Measurements from ENCODE around the gene TCTN2.

Gene TCTN2

GRCh38 chr12:123741937-123742572 lies 71.1 kb downstream of the TCTN2 start:
- DNase-seq, result no peak

GRCh38 chr12:123743002-123743401 lies 72.1 kb downstream of the TCTN2 start:
- DNase-seq, result no peak

- DNase-seq, result no peak
Measured at GRCh38 chr12:123744836-123745235, 73.9 kb downstream of the TCTN2 start.

GRCh38 chr12:123747309-123747708 lies 76.4 kb downstream of the TCTN2 start:
- no peak for DNase-seq

GRCh38 chr12:123748161-123748560 lies 77.2 kb downstream of the TCTN2 start:
- no peak for DNase-seq

- no peak for DNase-seq
Measured at GRCh38 chr12:123748661-123749060, 77.7 kb downstream of the TCTN2 start.

- DNase-seq, result no peak
Measured at GRCh38 chr12:123749355-123749754, 78.4 kb downstream of the TCTN2 start.

- DNase-seq, result no peak
Measured at GRCh38 chr12:123750159-123750656, 79.3 kb downstream of the TCTN2 start.

GRCh38 chr12:123752046-123752445 lies 81.1 kb downstream of the TCTN2 start:
- DNase-seq, result no peak

GRCh38 chr12:123754041-123754772 lies 83.3 kb downstream of the TCTN2 start:
- no peak for DNase-seq

GRCh38 chr12:123757561-123757960 lies 86.6 kb downstream of the TCTN2 start:
- no peak for DNase-seq

Measured in right kidney (tissue), 1 donor.